SK-N-MC (cell line): Measurements from ENCODE around the gene NEB.
"Not testable (repeated sequence)": the region's sequence is repeated elsewhere in the genome, so short reads cannot be mapped to it uniquely, and the experiment has no call there.

Experiments
- DNase-seq: peaks from one replicate; pipeline ENCODE4 v3.0.0-alpha.2; 2011; ENCODE audit warnings: low read depth, low spot score
- H3K27ac ChIP-seq: fragments of 200-600 bp; sonication (generic); 2 replicates; pipeline ENCODE4 v1.5.1; 2016; ENCODE audit warnings: mixed run types
- H3K36me3 ChIP-seq: fragments of 200-600 bp; sonication (generic); 2 replicates; pipeline ENCODE4 v1.6.1; 2017; ENCODE audit warnings: antibody characterized with exemption, low read length, mixed read lengths; ENCODE audit not compliant: insufficient read depth
- H3K4me3 ChIP-seq: fragments of 200-600 bp; sonication (generic); 2 replicates; pipeline ENCODE4 v1.5.1; 2016
- H3K9ac ChIP-seq: fragments of 200-600 bp; sonication (generic); 2 replicates; pipeline ENCODE4 v1.8.0; 2017; ENCODE audit warnings: mixed run types, mixed read lengths; ENCODE audit not compliant: insufficient read length
- H3K9me3 ChIP-seq: fragments of 200-600 bp; sonication (generic); 2 replicates; pipeline ENCODE4 v1.6.1; 2017; ENCODE audit warnings: low read depth, mild to moderate bottlenecking, antibody characterized with exemption, low read length, moderate library complexity, mixed read lengths
- EZH2 ChIP-seq: fragments of 200-600 bp; sonication (generic); IDR thresholded peaks from one replicate; pipeline ENCODE4 v1.6.1; 2017; ENCODE audit warnings: antibody characterized with exemption
- FOXP2 ChIP-seq: optimal IDR thresholded peaks from 2 replicates; pipeline ENCODE3; 2011; ENCODE audit warnings: mild to moderate bottlenecking, moderate library complexity; ENCODE audit not compliant: insufficient read depth; ENCODE audit errors: extremely low read length, control extremely low read depth
- POLR2AphosphoS5 ChIP-seq: IDR thresholded peaks from 2 replicates; pipeline ENCODE4 v1.6.1; 2012; ENCODE audit warnings: mild to moderate bottlenecking, low read depth, low read length, borderline replicate concordance

NEB gene

DNA sequence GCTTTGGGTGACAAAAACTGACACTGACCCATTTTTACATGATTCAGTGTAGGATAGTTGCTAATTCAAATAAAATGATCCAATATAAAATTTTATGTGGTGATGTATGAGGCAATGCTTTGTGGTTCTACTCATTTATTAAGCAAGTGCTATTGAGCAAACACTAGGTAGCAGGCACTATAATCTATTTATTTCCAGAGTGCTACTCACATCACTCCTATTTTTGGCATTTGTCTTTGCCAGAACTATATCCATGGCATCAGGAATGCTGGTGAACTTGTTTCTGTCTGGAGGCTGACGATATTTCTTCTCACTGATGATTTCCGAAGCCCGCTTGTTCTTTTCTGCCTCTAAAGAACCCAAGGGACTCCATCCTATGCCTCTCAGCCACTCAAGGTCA is 84.3 kb downstream of the NEB start:
- Histone ChIP-seq H3K36me3 (no peaks in the 10 kb centered on the region), H3K9ac (no peak overlapping the region), H3K27ac (no peak overlapping the region), H3K9me3 (no peaks in the 10 kb centered on the region), H3K4me3 (no peak overlapping the region)
- no peak for DNase-seq
- TF ChIP-seq POLR2AphosphoS5 = no peak
- no peak for TF ChIP-seq FOXP2
- no peak for TF ChIP-seq EZH2

DNA sequence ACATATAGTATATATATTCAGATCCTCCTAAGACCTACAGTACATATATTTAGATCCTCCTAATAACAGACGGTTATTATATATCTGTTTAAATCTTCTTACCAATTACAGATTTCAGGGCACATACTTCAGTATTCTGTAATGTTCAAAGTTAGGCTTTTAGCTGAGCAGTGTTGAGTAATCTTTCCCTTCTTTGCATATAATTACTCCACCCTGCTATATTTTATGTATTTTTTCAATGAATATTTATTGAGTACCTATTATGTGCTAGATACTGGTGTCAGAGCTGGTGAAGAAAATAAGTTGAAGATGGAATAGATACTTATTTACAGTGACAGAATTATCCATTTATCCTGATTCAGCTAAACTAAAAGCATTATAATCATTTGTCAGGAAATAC is 84.9 kb downstream of the NEB start:
- Histone ChIP-seq H3K4me3 (no peak overlapping the region), H3K27ac (no peak overlapping the region), H3K9me3 (no peaks in the 10 kb centered on the region), H3K9ac (no peak overlapping the region), H3K36me3 (no peaks in the 10 kb centered on the region)
- no peak for DNase-seq
- TF ChIP-seq POLR2AphosphoS5 (no peak), FOXP2 (no peak), EZH2 (no peak)

- H3K9ac ChIP-seq, DNase-seq, H3K9me3 ChIP-seq, H3K27ac ChIP-seq, H3K36me3 ChIP-seq, H3K4me3 ChIP-seq: not testable (repeated sequence)
Measured at GRCh38 chr2:151646512-151646911, 87.8 kb downstream of the NEB start.

- Histone ChIP-seq H3K4me3 (no peak overlapping the region), H3K9me3 (no peaks in the 10 kb centered on the region), H3K27ac (no peak overlapping the region), H3K36me3 (no peaks in the 10 kb centered on the region), H3K9ac (no peak overlapping the region)
- no peak for DNase-seq
- TF ChIP-seq EZH2 (no peak), FOXP2 (no peak), POLR2AphosphoS5 (no peak)
Measured at GRCh38 chr2:151644580-151644979, 89.7 kb downstream of the NEB start.

GRCh38 chr2:151641895-151642294 is 92.4 kb downstream of the NEB start:
- H3K36me3 ChIP-seq, H3K9me3 ChIP-seq, H3K27ac ChIP-seq, H3K9ac ChIP-seq, DNase-seq, H3K4me3 ChIP-seq: not testable (repeated sequence)

GRCh38 chr2:151640087-151640486 is 94.2 kb downstream of the NEB start:
- Histone ChIP-seq H3K9me3 (0 out of 2 replicates have a peak, but pooled peaks cover 3% of the 10 kb centered on the region), H3K27ac (no peak overlapping the region), H3K9ac (no peak overlapping the region), H3K4me3 (no peak overlapping the region), H3K36me3 (no peaks in the 10 kb centered on the region)
- DNase-seq = no peak
- no peak for TF ChIP-seq POLR2AphosphoS5
- TF ChIP-seq FOXP2 = no peak
- no peak for TF ChIP-seq EZH2

DNA sequence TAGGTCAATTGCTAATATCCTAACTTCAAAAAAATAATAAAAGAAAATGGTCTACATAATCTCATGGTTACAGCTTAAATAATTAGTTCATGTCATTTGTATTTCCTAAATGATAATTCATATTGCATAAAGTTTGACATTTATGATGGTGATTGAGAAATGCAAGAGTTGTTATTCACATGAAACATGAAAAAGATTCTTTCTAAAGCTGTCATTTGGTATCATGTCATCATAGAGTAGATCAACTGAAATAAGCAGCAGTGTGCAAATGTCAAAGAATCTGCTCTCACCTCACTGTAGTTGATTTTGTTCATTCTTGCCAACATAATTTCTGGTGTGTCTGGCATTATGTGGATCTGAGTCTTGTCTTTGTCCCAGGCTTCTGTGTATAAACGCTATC is 95.3 kb downstream of the NEB start:
- Histone ChIP-seq H3K4me3 (no peak overlapping the region), H3K27ac (no peak overlapping the region), H3K36me3 (no peaks in the 10 kb centered on the region), H3K9ac (no peak overlapping the region), H3K9me3 (0 out of 2 replicates have a peak, but pooled peaks cover 4% of the 10 kb centered on the region)
- DNase-seq = no peak
- TF ChIP-seq POLR2AphosphoS5 = no peak
- no peak for TF ChIP-seq FOXP2
- no peak for TF ChIP-seq EZH2

GRCh38 chr2:151638191-151638933 is 95.9 kb downstream of the NEB start:
- Histone ChIP-seq H3K9me3 (0 out of 2 replicates have a peak, but pooled peaks cover 4% of the 10 kb centered on the region), H3K36me3 (no peaks in the 10 kb centered on the region), H3K9ac (no peak overlapping the region), H3K4me3 (peak overlapping the region; percentile 70; the same call in 1 of the 2 replicates), H3K27ac (peak overlapping the region; percentile 88; the same call in 1 of the 2 replicates)
- no peak for TF ChIP-seq EZH2
- TF ChIP-seq POLR2AphosphoS5 = no peak
- TF ChIP-seq FOXP2 = no peak
- no peak for DNase-seq

DNA sequence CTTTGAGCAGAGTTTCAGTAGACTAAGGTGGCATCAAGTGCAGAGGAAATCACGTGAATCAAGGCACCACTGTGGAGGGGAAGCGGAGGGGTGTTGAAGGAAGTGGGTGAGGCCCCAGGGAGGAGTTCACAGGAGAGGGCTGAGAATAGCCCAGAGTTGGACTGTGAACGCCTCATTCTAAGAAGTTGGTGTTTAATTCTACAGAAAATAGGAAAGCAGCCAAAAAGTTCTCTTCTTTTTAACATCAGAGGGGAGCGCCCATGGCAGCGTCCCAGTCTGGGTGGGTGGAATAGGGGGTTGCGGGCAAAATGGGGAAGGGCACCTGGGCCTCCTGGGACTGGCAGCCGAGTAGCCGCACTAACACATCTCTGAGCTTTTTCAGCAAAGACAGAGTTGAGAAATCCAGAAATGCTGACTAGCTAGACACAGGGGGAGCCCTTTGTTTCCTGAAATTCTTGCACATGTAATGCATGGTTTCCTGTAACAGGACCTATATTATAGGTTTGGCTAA is 97.0 kb downstream of the NEB start:
- peak overlapping the region; percentile 70 for H3K4me3 ChIP-seq
- 0 out of 2 replicates have a peak, but pooled peaks cover 4% of the 10 kb centered on the region for H3K9me3 ChIP-seq
- peak overlapping the region; percentile 88 for H3K27ac ChIP-seq
- peak overlapping the region; percentile 40 for H3K9ac ChIP-seq
- DNase-seq = no peak
- H3K36me3 ChIP-seq = no peaks in the 10 kb centered on the region
- TF ChIP-seq POLR2AphosphoS5 (0 out of 2 replicates have a peak, but pooled peaks have one; percentile 26), EZH2 (no peak)
